ENCODE measurements around the gene GAB2.

Gene GAB2

DNA sequence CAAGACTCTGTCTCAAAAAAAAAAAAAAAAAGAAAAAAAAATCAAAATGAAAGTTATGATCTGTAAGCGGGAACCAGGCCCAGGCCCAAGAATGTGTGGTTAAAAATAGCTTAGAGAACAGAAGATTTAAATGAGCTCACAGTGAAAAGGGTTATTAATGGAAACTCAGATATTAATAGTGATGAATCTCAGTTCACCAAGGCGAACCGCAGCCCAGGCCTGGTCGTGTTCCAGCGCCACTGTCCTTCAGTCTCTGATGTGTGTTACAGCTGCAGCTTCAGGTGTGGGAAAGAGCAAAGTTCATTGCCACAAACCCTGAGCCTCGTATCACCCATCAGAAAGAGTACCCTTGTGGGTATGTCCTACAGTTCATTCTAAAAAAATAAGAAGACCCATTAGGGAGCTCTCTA lies 107.1 kb downstream of the GAB2 start:
- no peaks in the 10 kb centered on the region for H3K4me1 ChIP-seq (ENCODE audit: control insufficient read depth, insufficient read depth, low read length)
- no peak overlapping the region for H3K4me3 ChIP-seq (ENCODE audit: low read depth, low read length)
- H3K36me3 ChIP-seq (ENCODE audit: control insufficient read depth in 2 of 2, insufficient read depth in 1 of 2, low read length in 2 of 2), result no peaks in the 10 kb centered on the region
- ChIA-PET POLR2A (no interaction called here), CTCF (interaction anchor here (0.5 to 0.7 kb wide), 2 partner anchors 9 to 73 kb away, joined by 3 read pairs; no protein-coding TSS in a partner anchor)
- no peak overlapping the region for H3K27ac ChIP-seq (ENCODE audit: extremely low read depth, low read depth, low read length)
- TF ChIP-seq PRDM1 (tag by site-specific recombination; IDR thresholded peaks at IDR 0.05) (no peak), ZNF292 (tag by site-specific recombination; IDR thresholded peaks at IDR 0.05; ENCODE audit: borderline replicate concordance, low read depth) (no peak), ZNF76 (tag by site-specific recombination; IDR thresholded peaks at IDR 0.05; ENCODE audit: borderline replicate concordance, low read depth) (no peak), ZBTB17 (tag by site-specific recombination; IDR thresholded peaks at IDR 0.05) (no peak), ZFP69B (tag by site-specific recombination; IDR thresholded peaks at IDR 0.05) (no peak), ZFP41 (tag by site-specific recombination; IDR thresholded peaks at IDR 0.05; ENCODE audit: borderline replicate concordance) (no peak), ZNF169 (tag by site-specific recombination; IDR thresholded peaks at IDR 0.05) (no peak), WT1 (tag by site-specific recombination; IDR thresholded peaks at IDR 0.05) (no peak), ZNF623 (tag by site-specific recombination; IDR thresholded peaks at IDR 0.05) (no peak), PATZ1 (tag by site-specific recombination; IDR thresholded peaks at IDR 0.05) (no peak), ZNF23 (tag by site-specific recombination; IDR thresholded peaks at IDR 0.05; ENCODE audit: borderline replicate concordance) (no peak), AEBP2 (tag by site-specific recombination; IDR thresholded peaks at IDR 0.05; ENCODE audit: borderline replicate concordance) (no peak), ZNF660 (tag by site-specific recombination; IDR thresholded peaks at IDR 0.05) (no peak), ZNF530 (tag by site-specific recombination; IDR thresholded peaks at IDR 0.05; ENCODE audit: low read depth) (no peak), ZNF311 (tag by site-specific recombination; IDR thresholded peaks at IDR 0.05; ENCODE audit: borderline replicate concordance) (no peak), SP3 (tag by site-specific recombination; IDR thresholded peaks at IDR 0.05) (no peak), ZNF777 (tag by site-specific recombination; IDR thresholded peaks at IDR 0.05; ENCODE audit: borderline replicate concordance) (no peak)
- TF ChIP-seq, protein P1, sequence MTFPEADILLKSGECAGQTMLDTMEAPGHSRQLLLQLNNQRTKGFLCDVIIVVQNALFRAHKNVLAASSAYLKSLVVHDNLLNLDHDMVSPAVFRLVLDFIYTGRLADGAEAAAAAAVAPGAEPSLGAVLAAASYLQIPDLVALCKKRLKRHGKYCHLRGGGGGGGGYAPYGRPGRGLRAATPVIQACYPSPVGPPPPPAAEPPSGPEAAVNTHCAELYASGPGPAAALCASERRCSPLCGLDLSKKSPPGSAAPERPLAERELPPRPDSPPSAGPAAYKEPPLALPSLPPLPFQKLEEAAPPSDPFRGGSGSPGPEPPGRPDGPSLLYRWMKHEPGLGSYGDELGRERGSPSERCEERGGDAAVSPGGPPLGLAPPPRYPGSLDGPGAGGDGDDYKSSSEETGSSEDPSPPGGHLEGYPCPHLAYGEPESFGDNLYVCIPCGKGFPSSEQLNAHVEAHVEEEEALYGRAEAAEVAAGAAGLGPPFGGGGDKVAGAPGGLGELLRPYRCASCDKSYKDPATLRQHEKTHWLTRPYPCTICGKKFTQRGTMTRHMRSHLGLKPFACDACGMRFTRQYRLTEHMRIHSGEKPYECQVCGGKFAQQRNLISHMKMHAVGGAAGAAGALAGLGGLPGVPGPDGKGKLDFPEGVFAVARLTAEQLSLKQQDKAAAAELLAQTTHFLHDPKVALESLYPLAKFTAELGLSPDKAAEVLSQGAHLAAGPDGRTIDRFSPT (tag by site-specific recombination; IDR thresholded peaks at IDR 0.05), result no peak
- TF ChIP-seq, protein P2, sequence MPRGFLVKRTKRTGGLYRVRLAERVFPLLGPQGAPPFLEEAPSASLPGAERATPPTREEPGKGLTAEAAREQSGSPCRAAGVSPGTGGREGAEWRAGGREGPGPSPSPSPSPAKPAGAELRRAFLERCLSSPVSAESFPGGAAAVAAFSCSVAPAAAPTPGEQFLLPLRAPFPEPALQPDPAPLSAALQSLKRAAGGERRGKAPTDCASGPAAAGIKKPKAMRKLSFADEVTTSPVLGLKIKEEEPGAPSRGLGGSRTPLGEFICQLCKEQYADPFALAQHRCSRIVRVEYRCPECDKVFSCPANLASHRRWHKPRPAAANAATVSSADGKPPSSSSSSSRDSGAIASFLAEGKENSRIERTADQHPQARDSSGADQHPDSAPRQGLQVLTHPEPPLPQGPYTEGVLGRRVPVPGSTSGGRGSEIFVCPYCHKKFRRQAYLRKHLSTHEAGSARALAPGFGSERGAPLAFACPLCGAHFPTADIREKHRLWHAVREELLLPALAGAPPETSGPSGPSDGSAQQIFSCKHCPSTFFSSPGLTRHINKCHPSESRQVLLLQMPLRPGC (tag by site-specific recombination; IDR thresholded peaks at IDR 0.05), result no peak
- no peaks in the 10 kb centered on the region for H3K9me3 ChIP-seq (ENCODE audit: control insufficient read depth, insufficient read depth, low read depth, low read length)

DNA sequence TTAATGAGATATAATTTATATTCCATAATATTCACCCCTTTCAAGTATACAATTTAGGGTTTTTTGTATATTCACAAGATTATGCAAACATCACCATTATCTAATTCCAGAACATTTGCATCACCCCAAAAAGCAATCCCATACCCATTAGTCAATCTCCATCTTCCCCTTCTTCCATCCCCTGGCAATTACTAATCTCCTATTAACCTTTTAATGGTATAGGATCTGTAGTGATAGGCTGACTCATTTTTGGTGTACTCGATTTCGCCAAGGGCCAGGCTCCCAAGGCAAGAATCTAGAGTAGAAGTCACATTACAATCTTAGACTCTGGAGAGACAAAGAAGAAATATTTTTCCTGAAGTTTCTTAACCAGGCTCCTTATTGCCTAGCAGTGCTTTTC lies 113.4 kb downstream of the GAB2 start:
- POLR2A ChIA-PET, result no interaction called here
- CTCF ChIA-PET, result interaction anchor here (0.7 kb wide), 1 partner anchor 81 kb away, joined by 3 read pairs; no protein-coding TSS in a partner anchor
- no peak overlapping the region for H3K27ac ChIP-seq (ENCODE audit: extremely low read depth, low read depth, low read length)
- TF ChIP-seq SP7 (tag by site-specific recombination; IDR thresholded peaks at IDR 0.05), result no peak
- TF ChIP-seq ZNF132 (tag by site-specific recombination; IDR thresholded peaks at IDR 0.05; ENCODE audit: borderline replicate concordance), result no peak
- no peak for TF ChIP-seq ZNF175 (tag by site-specific recombination; IDR thresholded peaks at IDR 0.05)
- no peak for TF ChIP-seq KLF16 (tag by site-specific recombination; IDR thresholded peaks at IDR 0.05)
- TF ChIP-seq ZSCAN18 (tag by site-specific recombination; IDR thresholded peaks at IDR 0.05), result no peak
- TF ChIP-seq HOXA7 (CRISPR knock-in tag; IDR thresholded peaks at IDR 0.05; ENCODE audit: borderline replicate concordance), result no peak
- no peak for TF ChIP-seq ZNF791 (tag by site-specific recombination; IDR thresholded peaks at IDR 0.05)
- TF ChIP-seq ZNF10 (tag by site-specific recombination; IDR thresholded peaks at IDR 0.05), result no peak
- no peak for TF ChIP-seq ZNF248 (tag by site-specific recombination; IDR thresholded peaks at IDR 0.05)
- no peak for TF ChIP-seq ZNF629 (tag by site-specific recombination; IDR thresholded peaks at IDR 0.05)

More for the DNA sequence above, 113.4 kb downstream of the GAB2 start:
- H3K9me3 ChIP-seq (ENCODE audit: control insufficient read depth, insufficient read depth, low read depth, low read length), result no peaks in the 10 kb centered on the region
- no peaks in the 10 kb centered on the region for H3K36me3 ChIP-seq (ENCODE audit: control insufficient read depth in 2 of 2, insufficient read depth in 1 of 2, low read length in 2 of 2)
- no peaks in the 10 kb centered on the region for H3K4me1 ChIP-seq (ENCODE audit: control insufficient read depth, insufficient read depth, low read length)
- no peak overlapping the region for H3K4me3 ChIP-seq (ENCODE audit: low read depth, low read length)
